RKO (cell line): ENCODE measurements around the gene CMSS1.
"Not testable (repeated sequence)": the region's sequence is repeated elsewhere in the genome, so short reads cannot be mapped to it uniquely, and the experiment has no call there.

ENCODE experiments used
- DNase-seq: peaks from one replicate; pipeline ENCODE4 v3.0.0-alpha.2; 2016; ENCODE audit warnings: low spot score

CMSS1 gene

DNA sequence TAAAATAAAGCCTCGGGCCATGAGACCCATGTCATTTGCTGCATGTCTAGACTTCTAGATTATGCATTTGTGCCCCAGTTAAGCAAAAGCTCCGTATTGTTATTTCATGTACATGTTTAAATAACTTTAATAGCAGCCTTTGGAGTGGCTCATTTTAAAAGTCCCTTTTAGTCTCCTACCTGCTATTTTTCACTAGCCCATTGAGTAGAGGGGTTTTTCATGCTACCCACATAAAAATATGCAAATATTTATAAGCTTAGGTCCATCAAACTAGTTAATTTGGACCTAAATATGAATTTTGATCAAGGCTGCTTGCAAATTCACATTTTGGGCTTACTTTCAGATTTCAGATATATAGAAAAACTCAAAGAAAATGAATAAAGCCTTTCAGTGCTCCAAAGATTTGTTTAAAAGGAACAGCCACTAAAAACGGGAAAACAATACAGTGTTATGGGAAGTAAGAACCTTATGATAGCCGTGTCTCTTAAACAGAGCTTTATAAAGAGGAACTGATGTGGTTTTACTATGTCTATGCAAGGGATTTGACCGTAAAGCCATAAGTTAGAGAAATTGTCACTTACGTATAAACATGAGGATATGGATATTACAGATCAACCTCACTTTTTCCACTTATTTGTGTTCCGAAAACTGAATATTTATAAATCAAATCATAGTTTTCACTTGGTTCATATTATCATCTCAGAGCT is 266.6 kb downstream of the CMSS1 start:
- DNase-seq = no peak

- DNase-seq = no peak
Observed at GRCh38 chr3:100086401-100086800, 268.7 kb downstream of the CMSS1 start.

DNA sequence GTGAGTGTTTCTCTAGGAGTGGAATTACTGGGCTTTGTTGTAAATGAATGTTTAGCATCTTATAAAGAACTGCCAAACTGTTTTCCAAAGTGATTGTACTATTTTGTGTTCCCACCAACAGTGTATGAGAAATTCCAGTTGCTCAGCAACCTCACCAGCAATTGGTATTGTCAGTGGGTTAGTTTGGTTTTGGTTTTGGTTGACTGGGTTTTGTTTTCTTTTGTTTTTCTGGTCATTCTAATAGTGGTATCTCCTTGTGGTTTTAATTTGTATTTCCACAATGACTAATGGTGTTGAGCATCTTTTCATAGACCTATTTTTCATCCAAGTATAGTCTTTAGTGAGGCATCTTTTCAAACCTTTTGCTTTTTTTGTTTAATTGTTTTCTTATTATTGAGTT is 269.5 kb downstream of the CMSS1 start:
- DNase-seq = no peak

DNA sequence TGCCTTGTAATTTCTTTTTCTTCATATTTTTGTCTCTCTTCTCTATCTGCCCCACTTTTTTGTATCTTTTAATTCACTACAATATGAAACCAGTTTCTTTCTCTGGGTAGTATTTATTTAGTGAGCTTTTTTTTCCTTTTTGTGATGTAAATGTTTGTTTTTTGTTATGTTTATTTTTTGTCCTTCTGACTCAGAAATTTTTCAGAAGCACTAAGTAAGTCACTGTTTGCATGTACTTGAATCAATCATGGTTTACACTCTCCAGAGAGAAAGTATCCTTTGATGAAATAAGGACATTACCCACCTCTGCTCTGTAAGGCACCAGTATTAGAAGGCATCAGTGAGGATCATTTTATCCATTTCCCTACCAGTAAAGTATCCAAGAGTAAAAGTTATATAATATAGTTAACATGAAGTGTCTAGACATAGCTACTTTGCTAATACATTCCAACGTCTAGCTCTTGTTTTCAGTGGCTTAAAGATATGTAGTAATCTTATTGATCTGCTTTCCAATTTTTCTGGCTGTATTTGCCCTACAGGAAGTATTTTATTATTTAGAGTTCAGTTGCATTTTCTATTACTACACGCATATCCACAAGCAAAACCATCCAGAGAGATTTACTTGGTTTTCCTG is 271.2 kb downstream of the CMSS1 start:
- DNase-seq = no peak

DNA sequence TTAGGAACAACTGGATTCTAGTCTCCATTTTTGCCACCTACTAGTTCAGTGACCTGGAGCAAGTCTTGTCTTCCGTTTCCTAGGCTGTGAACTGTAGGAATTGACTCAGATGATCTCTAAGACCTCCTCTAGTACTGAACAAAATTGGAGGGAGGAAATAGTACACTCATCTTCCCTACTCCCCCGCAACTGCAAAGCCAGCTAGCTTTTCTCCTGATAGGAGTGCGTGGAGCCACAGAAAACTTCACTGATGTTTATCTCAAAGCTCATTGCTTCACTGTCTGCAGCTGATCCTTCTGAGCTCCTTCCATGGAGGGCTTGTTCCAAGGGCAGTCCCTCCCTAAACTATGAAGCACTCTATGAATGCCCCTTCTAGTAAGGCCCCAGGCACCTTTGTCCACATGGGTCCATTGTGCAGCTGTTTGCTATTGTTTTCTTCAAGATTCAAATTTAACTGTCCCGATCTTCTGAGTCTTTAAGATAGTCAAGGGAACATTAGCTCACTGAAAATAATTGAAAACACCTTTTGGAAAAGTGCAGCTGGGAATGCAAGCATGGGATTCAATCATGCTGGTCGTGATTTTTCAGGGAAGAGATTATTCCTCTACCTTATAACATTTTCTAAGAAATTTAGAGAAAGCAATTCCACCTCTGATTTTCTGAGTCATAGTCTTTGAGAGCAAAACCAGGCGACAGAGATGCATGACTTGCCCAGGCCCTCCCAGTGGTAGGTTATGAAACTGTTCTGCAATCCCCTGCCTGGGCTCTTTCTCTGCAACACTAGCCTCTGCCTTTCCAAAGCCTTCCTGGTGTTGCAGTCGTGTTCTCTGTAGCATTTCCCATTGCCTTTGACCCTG is 272.4 kb downstream of the CMSS1 start:
- peak; percentile 58 for DNase-seq

GRCh38 chr3:100090669-100091005 is 273.0 kb downstream of the CMSS1 start:
- DNase-seq = no peak

DNA sequence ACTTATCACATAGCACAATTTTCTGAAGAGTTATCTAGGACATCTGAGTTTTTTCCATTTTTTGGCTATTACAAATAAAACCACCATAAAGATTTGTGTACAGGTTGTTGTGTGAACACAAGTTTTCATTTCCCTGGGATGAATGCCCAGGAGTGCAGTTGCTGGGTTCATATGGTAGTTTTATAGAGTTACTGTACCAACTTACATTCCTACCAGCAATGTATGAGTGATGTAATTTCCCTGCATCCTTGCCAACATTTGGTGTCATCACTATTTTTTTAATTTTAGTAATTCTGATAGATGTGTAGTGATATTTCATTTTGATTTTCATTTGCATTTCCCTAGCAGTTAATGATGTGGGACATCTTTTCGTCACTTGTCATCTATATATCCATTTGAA is 276.2 kb downstream of the CMSS1 start:
- no peak for DNase-seq

GRCh38 chr3:100096286-100096685 is 278.6 kb downstream of the CMSS1 start:
- not testable (repeated sequence) for DNase-seq

GRCh38 chr3:100096866-100097265 is 279.2 kb downstream of the CMSS1 start:
- no peak for DNase-seq

DNA sequence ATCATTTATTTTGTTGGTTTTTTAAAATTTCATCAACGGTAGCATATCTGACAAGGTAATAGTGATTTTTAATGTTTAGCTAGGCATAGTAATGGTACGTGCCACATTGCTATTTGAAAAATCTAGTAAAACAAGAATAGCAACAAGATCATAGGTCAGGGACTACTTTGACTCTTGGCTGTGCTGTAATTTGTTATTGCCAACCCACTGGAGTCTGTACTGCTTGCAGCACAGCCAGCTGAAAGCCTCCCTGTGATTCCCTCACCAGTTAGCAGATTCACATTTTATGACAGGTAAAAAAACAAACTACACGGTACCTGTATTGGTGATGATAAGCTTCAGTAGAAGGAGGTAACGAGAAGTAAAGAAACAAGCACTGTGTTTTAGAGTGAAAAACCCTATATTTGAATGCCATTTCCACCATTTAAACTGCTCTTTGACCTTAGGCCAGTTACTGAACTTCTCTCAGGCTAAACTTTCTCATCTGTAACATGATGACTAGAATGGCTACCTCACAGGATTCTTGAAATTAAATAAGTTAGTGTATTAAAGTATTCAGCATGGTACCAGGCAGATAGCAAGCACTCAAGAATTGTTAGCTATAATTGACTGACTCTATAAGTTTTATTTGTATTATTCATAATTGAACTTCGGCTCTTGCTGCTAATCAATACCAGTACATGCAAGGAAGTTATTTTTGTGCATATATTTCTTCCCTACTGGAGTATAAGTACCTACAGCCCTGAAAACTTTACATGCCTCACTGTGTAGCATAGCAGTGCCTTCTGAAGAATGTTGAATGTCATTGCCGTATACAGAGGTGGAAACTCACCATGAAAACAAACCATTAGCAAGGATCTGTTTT is 280.5 kb downstream of the CMSS1 start:
- DNase-seq = no peak

DNA sequence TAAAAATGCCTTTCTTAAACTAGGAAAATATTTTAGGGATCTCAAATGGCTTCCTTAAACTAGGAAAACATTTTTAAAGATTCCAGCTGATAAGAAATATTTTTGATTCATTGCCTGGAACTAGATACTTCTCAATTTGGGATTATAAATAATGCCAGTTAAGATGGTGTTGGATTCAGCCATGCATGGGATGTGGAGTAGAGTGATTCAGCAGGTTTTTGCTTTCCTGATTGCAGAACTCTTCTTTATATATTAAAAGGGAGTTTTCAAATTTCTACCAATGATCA is 281.1 kb downstream of the CMSS1 start:
- no peak for DNase-seq

- no peak for DNase-seq
Observed at GRCh38 chr3:100099621-100100020, 282.0 kb downstream of the CMSS1 start.

DNA sequence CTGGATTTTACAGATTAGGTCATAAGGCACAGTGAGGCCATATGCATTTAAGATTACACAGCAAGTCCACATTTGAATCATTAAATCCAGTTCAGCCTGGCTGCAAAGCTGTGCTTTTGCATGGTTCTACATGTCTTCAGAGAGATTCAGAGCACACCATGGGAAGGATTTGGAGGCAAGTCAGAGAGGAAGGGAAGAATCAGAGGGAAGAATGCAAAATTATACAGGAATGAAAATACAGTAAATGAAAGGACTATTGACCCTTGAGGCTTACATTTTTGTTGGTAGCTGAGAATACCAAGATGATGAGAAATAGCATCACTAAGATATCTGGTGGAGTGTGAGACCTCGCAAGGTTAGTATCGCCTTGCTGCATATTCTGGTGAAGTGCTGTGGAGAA is 282.8 kb downstream of the CMSS1 start:
- no peak for DNase-seq

DNA sequence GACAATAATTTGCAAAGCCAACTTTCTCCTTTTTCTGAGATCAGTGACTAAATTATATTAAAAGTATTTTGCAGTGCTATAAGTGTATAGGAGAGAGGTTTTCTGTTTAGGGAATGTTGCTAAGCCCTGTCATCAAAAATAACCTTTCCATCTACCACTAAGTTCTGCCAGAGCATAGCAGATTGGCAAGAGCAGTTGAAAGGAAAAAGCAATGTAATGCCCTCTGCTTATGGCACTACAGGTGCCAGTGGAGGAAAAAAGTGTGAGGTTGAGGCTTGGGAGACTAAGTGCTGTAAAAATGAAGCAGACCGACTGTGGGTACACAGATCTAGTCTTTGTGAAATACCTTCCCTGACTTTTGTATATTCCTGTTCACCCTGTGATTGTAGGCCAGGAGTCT is 285.1 kb downstream of the CMSS1 start:
- DNase-seq = no peak

GRCh38 chr3:100103558-100104441 is 286.1 kb downstream of the CMSS1 start:
- no peak for DNase-seq

DNA sequence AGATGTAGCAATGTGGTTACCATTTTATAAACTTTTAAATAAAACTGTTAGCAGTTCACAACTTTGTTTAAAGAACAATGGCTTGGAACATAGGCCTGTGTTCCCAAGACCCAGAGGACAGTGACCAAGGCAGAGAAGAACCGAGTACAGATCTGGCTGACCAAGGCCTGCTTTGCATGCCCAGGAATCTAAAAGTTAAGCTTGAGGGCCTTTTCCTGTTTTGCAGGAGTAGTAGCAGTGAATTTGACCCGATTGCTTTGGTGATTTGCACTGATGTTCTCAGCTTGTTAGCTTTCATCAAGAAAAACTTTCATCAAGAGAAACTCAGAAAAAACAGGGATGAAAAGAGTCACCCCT is 286.8 kb downstream of the CMSS1 start:
- DNase-seq = no peak

DNA sequence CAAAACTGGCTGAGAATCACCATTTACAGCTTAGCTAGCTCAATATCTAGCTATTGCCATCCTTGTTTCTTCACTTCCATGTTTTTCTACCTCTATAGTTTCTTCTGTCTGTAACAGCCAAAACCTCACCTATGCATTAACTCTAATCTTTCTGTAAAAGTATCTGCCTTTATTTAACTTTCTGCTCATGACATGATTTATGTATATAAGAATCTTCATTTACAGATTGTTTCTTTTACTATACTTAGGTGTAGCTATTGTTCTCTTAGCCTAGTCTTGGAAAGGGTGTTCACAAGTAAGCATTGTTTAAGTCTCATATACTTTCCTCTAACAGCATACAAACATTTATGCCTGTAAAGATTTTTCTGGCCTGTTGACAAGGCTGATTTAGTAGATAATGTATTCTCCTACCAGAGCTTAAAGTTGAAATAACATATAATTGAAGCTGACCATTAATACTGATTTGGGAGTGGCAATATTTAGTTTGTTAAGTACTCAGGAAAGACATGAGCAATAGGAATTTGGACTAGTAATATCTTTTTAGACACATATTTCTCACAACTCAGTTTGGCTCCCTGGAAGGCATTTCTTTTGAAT is 287.3 kb downstream of the CMSS1 start:
- DNase-seq = no peak

- DNase-seq = no peak
Observed at GRCh38 chr3:100105501-100105900, 287.8 kb downstream of the CMSS1 start.

DNA sequence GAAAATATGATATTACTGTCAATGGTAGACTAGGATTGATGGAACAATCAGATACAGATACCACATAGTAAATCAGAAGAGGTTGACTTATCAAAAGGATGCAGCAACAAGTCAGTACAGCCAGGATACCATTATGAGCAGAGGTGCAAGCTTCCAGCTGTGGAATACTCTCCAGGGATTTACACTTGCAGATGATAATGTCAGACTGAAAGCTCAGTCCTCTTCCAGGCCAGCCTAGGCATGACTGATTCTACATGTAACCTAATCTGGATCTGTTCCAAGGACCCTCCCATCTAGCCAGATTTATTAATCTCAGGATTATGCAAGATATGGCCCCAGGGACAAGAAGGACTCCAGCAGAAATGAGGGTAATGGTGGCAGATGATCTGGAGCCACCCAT is 288.4 kb downstream of the CMSS1 start:
- no peak for DNase-seq

- DNase-seq = no peak
Observed at GRCh38 chr3:100106531-100107141, 289.0 kb downstream of the CMSS1 start.
